Body of pancreas (tissue), 4 donors: ENCODE measurements around the gene AOX1.

Experiments
- CTCF ChIP-seq, 7 experiments: fragments of 450-650 bp in 4 of 7; fragments of 200-600 bp in 3 of 7; sonication (generic) in 3 of 7; IDR thresholded peaks; one replicate each; pipeline ENCODE4 v1.5.1; 2016 to 2019; ENCODE audit warnings: antibody characterized with exemption in 7 of 7
- POLR2A ChIP-seq, 3 donors: fragments of 450-650 bp; IDR thresholded peaks; one replicate each; pipeline ENCODE4 v1.6.1; 2016; ENCODE audit warnings: antibody characterized with exemption in 3 of 3, mild to moderate bottlenecking in 2 of 3

GRCh38 chr2:200705305-200706041 lies 119.7 kb downstream of the AOX1 start:
- TF ChIP-seq CTCF (IDR thresholded peaks at IDR 0.05): no peak
- TF ChIP-seq POLR2A (IDR thresholded peaks at IDR 0.05): no peak
